Right lobe of liver (tissue), 6 donors: Measurements from ENCODE around the gene GPRIN3. TPM values are rescaled to one million over a fixed set of nuclear protein-coding genes. Genes with fewer than 3 reads are reported as not detected.
A peak's percentile ranks its signal among the peaks of the same experiment; 100 is the strongest.

Experiments used
- ATAC-seq, 4 donors: fragments of 200-7000 bp; cut with Tn5 transposase; one replicate each; pipeline ENCODE4 v1.9.1; 2020; ENCODE audit warnings: mild to moderate bottlenecking in 4 of 4, moderate library complexity in 4 of 4
- DNase-seq, 3 donors: peaks; one replicate each; pipeline ENCODE4 v3.0.0-alpha.2; 2020
- H3K27ac ChIP-seq, 3 donors: fragments of 200-600 bp; one replicate each; pipeline ENCODE4 v1.8.0; 2022
- H3K27me3 ChIP-seq, 2 donors: fragments of 200-600 bp; one replicate each; pipeline ENCODE4 v1.8.0; 2022
- H3K36me3 ChIP-seq, 4 donors: fragments of 200-600 bp; sonication (generic) in 1 of 4; one replicate each; pipeline versions ENCODE4 v1.5.1 to v1.8.0; 2017 to 2022; ENCODE audit warnings: control low read depth in 1 of 4
- H3K4me1 ChIP-seq, 4 donors: fragments of 200-600 bp; sonication (generic) in 1 of 4; one replicate each; pipeline versions ENCODE4 v1.5.1 to v1.8.0; 2017 to 2022; ENCODE audit warnings: control low read depth in 1 of 4
- H3K4me3 ChIP-seq, 3 donors: fragments of 200-600 bp; one replicate each; pipeline ENCODE4 v1.8.0; 2022
- H3K9me3 ChIP-seq, 4 donors: fragments of 200-600 bp; sonication (generic) in 1 of 4; one replicate each; pipeline versions ENCODE4 v1.5.1 to v1.8.0; 2017 to 2022; ENCODE audit warnings: control low read depth in 1 of 4
- POLR2A ChIP-seq: fragments of 450-650 bp; IDR thresholded peaks from one replicate; pipeline ENCODE4 v1.6.1; 2017; ENCODE audit warnings: antibody characterized with exemption, mild to moderate bottlenecking
- WGBS: methylation state at CpG from one replicate; pipeline ENCODE4 v1.1.6; 2018; ENCODE audit warnings: low coverage, low lambda C conversion rate; ENCODE audit not compliant: insufficient coverage; ENCODE audit errors: missing lambda C conversion rate; 5-methylcytosine and 5-hydroxymethylcytosine counted together
- intact Hi-C, 2 donors: fragments of 100-400 bp; cut with DNase I; formaldehyde crosslinking; loops; one replicate each; pipeline versions ENCODE4 v1.11.2 to v1.14.1; 2022
- long read RNA-seq: library from polyadenylated mRNA; unstranded; transcript quantifications from one replicate; pipeline ENCODE4 v2.0.0, GENCODE V29; 2019
- total RNA-seq, 6 experiments: library from RNA; depleted of rRNA in 2 of 6; stranded (reverse); fragments of >200 nt in 2 of 6; fragmentation: NEBNext Ultra II Directional in 3 of 6; extraction: Animal tissue kit (Norgen Biotek cat#: 25700) in 3 of 6; gene quantifications; one replicate each; pipeline versions ENCODE4 v1.1.0 to v1.2.4, GENCODE V29; 2016 to 2023
- TF ChIP-seq, protein P1 (sequence below), 4 donors: fragments of 200-600 bp in 3 of 4; fragments of 450-650 bp in 1 of 4; IDR thresholded peaks; one replicate each; pipeline versions ENCODE4 v1.5.1 to v1.8.0; 2016 to 2022; ENCODE audit warnings: antibody characterized with exemption in 4 of 4, mild to moderate bottlenecking in 2 of 4
- donor health status: DM: no; HTN: yes; CAD: no.
- donor health status: DM: no; HTN: no; CAD: no.
- donor health status: DM: no; HTN: no; CAD: no.
- donor health status: DM: no; HTN: yes; CAD: no.
- donor health status: DM: no; HTN: yes; CAD: no.

Gene GPRIN3
- total RNA-seq = 1 to 10 TPM in 3 of 6 experiments, under 1 TPM in 3; 0.29 to 7.9 (median 3.9) TPM
- long read RNA-seq, full-length matches to known transcripts = 1 of 1 reads
- long read RNA-seq, partial matches to known transcripts = 0 of 1 reads
- long read RNA-seq, other reads (novel, unspliced or antisense) = 0 of 1 reads

DNA sequence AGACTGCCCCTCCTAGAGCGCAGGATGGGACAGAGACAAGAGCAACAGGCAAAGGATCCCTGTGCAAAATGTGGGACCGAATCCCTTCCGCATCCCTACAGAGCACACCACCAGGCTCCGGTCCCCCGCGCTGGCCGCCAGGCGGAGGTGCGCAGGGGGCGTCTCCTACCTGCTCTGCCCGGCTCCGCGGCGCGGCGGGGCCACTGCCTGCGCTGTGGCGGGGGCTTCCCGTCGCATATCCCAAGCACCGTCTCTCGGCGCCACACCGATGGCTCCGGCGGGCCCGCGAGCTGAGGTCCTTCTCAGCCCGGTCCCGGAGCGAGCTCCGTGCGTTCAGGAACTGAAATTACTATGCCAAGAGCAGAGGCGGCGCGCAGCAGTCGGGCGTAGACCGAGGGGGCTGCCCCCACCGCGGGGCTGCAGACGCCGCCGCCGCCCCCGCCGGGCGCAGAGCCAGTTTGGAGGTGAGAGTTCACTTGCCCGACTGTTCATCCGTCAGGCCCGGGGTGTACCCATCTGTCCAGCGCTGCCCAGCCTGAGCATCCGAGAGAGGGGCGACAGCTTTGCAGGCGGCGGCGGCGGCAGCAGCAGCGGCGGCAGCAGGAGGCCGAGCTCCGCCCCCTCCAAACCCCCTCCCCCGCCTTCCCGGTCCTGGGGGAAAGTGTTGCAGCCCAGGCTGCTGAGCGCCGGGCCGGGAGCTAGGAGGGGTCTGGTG, at the start of gene GPRIN3:
Gene GPRIN3, minus strand, starts transcription at position 355 of the 715 bp plus-strand sequence. CDS start 57,690 bp downstream, outside the sequence.
- intact Hi-C loops = no loop called here
- peak; percentile 62 to 79 (median 78) for ATAC-seq
- TF ChIP-seq, protein P1, sequence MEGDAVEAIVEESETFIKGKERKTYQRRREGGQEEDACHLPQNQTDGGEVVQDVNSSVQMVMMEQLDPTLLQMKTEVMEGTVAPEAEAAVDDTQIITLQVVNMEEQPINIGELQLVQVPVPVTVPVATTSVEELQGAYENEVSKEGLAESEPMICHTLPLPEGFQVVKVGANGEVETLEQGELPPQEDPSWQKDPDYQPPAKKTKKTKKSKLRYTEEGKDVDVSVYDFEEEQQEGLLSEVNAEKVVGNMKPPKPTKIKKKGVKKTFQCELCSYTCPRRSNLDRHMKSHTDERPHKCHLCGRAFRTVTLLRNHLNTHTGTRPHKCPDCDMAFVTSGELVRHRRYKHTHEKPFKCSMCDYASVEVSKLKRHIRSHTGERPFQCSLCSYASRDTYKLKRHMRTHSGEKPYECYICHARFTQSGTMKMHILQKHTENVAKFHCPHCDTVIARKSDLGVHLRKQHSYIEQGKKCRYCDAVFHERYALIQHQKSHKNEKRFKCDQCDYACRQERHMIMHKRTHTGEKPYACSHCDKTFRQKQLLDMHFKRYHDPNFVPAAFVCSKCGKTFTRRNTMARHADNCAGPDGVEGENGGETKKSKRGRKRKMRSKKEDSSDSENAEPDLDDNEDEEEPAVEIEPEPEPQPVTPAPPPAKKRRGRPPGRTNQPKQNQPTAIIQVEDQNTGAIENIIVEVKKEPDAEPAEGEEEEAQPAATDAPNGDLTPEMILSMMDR (IDR thresholded peaks at IDR 0.05) = peak in 2 of 4 donors; percentile 13 to 19
- TF ChIP-seq POLR2A = peak; percentile 60
- DNase-seq = peak; percentile 53 to 82 (median 69)
- H3K4me3 ChIP-seq = peak within 1 kb of the TSS; percentile 57 to 70 (median 69)
- H3K36me3 ChIP-seq = no peaks in the 10 kb centered on the region
- peaks cover 0 to 6% (median 3%) of the 10 kb centered on the region in 4 donors for H3K4me1 ChIP-seq
- no peaks in the 10 kb centered on the region for H3K27me3 ChIP-seq
- no peaks in the 10 kb centered on the region for H3K9me3 ChIP-seq
- 2% methylated on average over 22 of the region's 67 CpGs for WGBS
- peak within 1 kb of the TSS; percentile 36 to 76 (median 54) for H3K27ac ChIP-seq

DNA sequence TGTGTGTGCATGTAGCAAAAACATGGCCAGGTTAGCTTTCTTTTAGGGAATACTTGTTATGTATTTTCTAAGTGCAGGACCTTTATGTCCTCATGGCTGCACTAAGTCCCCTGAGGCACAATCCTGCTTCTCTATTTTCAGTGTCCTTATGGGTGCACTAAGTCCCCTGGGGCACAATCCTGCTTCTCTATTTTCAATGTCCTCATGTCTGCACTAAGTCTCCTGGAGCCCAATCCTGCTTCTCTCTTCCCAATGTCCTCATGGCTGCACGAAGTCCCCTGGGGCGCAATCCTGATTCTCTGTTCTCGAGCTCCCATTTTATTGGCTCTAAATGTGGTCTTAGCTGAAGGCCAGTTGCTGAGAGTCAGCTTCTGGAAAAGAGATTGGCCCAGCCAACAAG, 49.7 kb upstream of the GPRIN3 start:
- TF ChIP-seq POLR2A = no peak
- TF ChIP-seq, protein P1 (IDR thresholded peaks at IDR 0.05) = no peak
- intact Hi-C loops = no loop called here
- Histone ChIP-seq H3K4me3 (no peak overlapping the region), H3K4me1 (no peaks in the 10 kb centered on the region), H3K9me3 (no peaks in the 10 kb centered on the region), H3K36me3 (no peaks in the 10 kb centered on the region), H3K27me3 (no peaks in the 10 kb centered on the region), H3K27ac (no peak overlapping the region)
- 86% methylated on average over 3 of the region's 3 CpGs for WGBS
- DNase-seq (no peak), ATAC-seq (no peak)

DNA sequence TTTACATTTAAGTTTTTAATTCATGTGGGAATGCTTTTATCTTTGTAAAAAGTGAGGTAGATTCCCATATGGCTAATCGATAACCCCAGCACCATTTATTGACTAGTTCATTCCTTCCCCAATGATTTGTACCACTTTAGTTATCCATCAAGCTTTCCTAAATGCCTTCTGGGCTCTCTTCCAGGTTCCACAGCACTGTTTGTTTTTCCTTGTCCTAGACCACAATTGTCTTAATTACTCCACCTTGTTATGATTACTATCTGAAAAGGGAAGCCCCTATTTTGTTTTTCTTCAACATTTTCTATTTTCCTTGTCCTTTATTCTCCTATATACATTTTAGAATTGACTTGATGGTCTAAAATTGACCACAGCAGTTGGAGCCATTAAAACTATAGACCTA, 48.5 kb upstream of the GPRIN3 start:
- H3K9me3 ChIP-seq = no peaks in the 10 kb centered on the region
- TF ChIP-seq, protein P1 (IDR thresholded peaks at IDR 0.05) = no peak
- no peak for TF ChIP-seq POLR2A
- H3K4me3 ChIP-seq = no peak overlapping the region
- 54% methylated on average over 1 of the region's 1 CpG for WGBS
- intact Hi-C loops = no loop called here
- no peak overlapping the region for H3K27ac ChIP-seq
- H3K27me3 ChIP-seq = no peaks in the 10 kb centered on the region
- DNase-seq (no peak), ATAC-seq (no peak)
- H3K4me1 ChIP-seq = no peaks in the 10 kb centered on the region
- H3K36me3 ChIP-seq = no peaks in the 10 kb centered on the region

DNA sequence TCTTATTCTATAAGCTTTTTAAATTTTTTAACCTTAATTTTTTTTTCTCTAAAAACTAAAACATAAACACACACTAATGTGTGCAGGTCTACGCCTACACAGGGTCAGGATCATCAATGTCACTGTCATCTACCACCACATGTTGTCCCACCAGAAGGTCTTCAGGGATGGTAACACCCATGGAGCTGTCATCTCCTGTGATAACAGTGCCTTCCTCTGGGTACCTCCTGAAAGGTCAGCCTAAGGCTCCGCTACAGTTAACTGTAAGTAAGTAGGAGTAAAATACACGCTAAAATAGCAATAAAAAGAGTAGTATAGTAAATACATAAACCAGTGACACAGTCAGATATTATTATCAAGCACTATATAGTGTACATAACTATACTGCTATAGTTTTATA, 45.9 kb upstream of the GPRIN3 start:
- no peak for TF ChIP-seq POLR2A
- TF ChIP-seq, protein P1 (IDR thresholded peaks at IDR 0.05) = no peak
- Histone ChIP-seq H3K27me3 (no peaks in the 10 kb centered on the region), H3K4me1 (no peaks in the 10 kb centered on the region), H3K27ac (no peak overlapping the region), H3K9me3 (no peaks in the 10 kb centered on the region), H3K4me3 (no peak overlapping the region), H3K36me3 (no peaks in the 10 kb centered on the region)
- ATAC-seq (no peak), DNase-seq (no peak)
- 86% methylated on average over 3 of the region's 3 CpGs for WGBS
- intact Hi-C loops = no loop called here
